ENCODE data around the gene SLC6A12.

SLC6A12 gene

GRCh38 chr12:176321-177181, 37.4 kb downstream of the SLC6A12 start:
- DNase-seq: no peak

DNA sequence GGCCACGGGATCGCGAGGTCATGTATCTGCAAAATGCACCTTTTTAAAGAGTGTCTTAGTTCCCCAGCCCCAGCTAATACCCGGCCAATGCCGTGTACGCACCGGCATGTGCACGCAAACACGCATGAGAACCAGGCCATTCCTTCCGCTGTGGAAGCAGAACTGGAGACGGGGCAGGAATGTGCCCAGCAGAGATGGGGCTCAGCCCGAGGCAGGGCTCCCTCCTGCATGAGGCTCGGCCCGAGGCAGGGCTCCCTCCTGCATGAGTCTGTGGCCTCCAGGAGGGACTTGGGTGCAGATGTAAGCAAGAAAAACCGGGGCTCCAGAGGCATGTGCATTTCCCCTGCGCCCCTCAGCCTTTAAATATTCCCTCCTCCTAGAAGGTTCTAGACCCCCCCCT, 38.2 kb downstream of the SLC6A12 start:
- no peak for DNase-seq

DNA sequence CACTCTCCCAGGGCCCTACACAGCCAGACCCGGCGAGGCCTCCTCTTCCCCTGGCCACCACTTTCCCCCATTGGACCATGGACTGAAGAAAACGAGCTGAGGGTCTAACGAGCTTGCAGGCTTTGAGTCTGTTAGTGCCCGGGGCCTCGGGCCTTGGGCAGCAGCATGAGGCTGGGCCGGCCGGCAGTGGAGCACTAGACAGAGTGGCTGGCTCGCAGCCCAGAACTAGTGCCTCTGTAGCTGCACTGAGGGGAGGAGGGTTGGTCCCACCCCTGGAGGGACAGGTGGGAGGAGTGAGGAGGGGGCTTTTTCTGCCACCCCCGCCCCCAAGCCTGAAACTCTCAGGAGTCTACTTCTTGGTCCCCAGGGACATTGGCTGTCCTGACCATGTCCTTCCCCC, 38.7 kb downstream of the SLC6A12 start:
- no peak for DNase-seq

GRCh38 chr12:174596-174995, 39.4 kb downstream of the SLC6A12 start:
- DNase-seq: no peak

DNA sequence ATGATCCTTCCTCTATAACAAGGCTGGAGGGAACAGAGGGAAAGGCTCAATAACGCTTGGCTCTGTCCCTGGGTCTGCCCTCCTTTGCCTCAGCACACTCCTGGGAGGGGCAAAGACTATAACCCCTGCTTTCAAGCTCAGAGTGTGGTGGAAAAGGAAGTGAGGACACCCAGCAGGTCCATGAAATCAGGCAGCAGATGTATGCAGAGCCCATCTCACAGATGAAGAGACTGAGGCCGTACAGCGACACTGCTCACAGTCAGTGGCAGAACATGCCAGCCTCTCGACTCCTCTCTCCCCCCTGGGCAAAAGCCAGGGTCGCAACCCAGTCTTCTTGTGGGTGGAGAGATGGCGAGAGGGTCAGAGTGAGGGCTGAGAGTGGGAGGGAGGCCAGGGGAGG, 39.8 kb downstream of the SLC6A12 start:
- no peak for DNase-seq

DNA sequence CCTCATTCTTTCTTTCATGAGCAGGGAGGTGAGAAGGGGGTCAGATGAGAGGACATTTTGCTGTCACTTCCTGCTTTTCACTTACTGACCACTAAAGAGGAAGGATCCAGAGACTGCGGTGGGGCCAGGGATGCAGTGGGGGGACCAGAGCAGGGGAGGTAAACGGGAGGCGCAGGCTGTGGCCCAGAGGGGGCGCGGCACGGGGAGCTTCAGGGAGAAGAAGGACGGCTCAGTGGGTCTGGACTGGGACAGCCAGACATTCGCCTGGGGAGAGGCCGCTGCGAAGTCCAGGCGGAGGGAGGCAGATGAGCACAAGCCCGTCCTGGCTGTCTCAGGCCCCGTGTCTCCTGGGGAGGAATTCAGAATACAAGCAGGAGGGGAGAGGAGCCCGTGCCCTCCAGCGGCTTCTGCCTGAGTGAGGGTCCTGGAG, 41.2 kb downstream of the SLC6A12 start:
- DNase-seq: no peak

DNA sequence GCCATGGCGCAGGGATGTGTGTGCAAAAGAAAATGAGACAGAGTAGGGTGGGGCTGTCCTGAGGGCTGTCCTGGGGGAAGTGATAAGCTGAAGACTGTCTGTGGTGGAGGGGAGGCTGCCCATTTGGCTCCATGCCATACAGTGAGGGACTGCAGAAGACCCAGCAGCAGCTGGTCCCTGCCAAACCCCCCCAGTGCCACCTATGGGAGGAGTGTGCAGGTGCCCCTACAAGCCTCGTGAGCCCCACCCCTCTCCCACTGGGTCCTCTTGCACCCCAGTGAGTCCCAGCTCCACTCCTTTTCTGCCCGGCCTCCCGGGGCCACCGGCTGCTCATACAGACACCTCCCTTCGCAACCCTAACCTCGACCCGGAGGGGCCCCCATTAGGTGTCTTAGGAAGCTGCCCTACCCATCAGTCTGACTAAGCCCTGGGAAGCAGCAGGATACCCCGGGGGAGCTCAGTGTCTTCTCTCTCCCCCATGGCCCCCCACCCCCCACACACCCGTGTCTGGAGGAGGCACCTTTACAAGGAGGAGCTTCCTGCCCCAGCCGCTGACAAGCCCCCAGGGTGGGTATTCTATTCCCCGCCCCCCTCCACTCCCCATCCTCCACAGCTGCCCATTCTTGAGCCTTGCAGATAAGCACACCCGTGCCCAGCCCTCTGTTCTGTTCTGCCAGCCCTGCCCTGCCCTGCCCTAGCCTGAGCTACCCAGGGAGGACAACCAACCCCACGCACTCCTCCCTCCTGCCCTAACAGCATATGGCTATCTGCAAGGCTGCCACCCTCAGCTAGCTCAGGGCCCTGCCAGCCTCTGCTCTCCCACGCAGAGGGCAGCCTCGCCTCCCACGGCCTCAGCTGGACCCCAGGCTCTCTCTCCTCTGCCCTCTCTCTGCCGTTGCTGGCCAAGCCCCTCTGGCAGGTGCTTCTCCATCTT, 41.9 kb downstream of the SLC6A12 start:
- no peak for DNase-seq

GRCh38 chr12:171276-171675, 42.7 kb downstream of the SLC6A12 start:
- DNase-seq: no peak

GRCh38 chr12:170371-171225, 43.4 kb downstream of the SLC6A12 start:
- DNase-seq: no peak

DNA sequence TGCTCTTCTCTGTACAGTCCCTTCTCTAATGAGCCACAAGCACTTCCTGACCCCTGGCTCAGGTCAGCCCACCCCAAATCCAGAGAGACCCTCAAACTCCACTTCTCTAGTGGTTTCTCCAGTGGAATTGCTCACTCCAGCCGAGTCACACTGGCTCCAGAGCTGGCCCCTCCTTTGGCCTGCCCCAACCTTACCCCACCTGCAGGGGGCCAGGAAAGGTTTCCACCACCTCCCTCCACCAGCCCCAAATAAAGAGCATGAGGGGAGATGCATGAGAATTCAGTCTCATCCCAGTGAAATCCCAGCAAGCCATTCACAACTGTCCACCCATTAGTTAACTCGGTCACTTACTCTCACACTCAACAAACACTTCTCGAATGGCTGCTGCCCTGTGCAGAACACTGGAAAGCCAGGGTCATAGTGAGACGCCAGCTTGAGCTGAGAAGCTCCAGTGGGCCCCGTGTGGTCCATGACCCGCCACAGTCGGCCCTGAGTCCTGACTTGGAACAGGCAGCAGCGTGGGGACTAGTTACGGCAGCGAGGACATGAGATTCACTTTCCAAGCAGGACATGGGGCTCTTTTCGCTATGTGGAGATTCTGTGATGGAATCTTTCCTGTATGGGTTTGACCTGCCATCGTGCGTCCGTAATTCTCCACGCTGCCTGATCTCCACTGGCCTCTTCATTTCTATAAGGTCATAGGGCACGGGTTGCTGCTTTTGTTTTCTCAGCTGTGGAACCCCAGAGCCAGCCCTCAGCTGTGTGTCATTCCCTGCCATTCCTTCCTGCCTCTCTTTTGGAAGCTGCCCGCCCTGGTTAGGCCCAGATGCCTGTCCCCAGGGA, 44.2 kb downstream of the SLC6A12 start:
- DNase-seq: no peak

GRCh38 chr12:168763-169525, 45.0 kb downstream of the SLC6A12 start:
- DNase-seq: no peak

DNA sequence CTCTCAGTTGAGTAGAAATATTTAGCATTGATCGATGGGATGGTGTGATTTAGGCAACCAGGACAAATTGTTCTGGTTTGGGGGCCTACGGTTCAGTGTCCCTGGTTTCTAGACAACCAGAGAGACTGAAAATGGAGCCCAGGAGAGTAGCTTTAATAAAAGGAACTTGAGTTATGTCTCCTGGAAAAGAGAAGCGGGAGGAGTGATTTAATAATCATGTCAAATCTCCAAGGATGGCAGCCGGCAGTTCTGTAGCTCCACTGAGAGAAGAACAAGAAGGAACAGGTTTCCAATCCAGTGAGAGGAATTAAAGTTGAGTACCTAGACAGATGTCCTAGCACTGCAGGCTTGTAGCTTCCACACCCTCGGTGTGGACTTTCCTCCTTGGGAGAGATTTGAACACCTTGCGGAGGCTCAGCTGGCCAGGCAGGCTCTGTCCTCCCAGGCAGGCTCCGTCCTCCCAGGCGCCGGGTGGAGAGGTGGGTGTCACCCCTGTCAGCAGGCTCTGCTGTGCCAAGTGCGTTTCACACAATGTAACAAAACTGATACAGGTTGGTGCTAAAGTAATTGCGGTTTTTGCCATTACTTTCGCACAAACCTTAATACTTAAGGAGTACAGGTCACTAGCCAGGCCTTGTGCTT, 45.9 kb downstream of the SLC6A12 start:
- no peak for DNase-seq

DNA sequence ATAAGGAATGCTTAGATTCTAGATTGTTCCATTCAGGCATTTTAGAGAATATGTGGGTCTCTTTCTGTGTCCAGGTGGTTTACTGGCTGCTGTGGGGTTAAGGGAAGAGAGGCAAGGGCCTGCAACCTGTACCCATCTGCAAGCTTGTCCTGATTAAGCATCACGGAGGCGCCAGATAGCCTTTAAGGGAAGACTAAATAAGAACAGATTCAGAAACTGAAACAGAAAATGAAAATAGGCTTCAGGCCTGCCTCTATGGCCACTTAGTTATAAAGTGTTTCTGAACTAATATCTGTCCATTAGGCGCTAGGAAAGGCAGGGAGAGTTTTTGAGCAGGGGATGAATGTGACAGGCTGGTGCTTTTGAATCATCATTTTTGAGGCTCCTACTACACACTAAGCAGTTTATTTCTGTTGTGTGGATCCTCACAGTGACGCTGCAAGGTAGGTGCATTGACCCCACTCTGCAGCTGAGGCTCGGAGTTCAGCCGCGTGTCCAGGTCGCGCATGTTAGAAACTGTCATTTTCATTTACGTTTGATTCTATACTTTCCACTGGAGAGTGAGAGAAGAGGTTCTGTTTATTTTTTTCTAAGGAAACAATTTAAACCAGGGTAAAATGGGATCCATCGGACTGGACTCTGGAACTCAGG, 47.4 kb downstream of the SLC6A12 start:
- no peak for DNase-seq

DNA sequence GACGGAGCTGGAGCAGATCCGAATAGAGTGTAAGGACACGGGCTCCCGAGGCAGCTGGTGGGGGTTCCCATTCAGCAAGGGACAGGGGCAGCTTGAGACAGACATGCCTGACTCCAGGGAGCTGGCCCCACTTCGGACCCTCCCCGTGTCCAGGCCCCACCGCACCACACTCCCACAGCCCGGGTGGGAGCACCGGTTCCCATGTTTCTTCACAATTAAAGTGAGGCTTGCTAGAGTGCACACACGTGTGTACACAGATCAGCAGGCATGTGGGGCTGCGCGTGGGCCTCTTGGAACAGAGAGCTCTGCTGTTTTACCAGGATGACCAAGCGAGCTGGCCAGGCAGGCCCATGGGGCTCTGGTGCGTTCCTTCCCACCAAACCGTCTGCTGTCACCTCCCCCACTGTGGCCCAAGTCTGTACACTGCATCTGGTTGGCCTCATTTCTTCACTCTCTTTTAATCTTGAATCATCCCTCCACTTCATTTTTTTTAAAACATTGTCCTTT, 48.0 kb downstream of the SLC6A12 start:
- DNase-seq: no peak

DNA sequence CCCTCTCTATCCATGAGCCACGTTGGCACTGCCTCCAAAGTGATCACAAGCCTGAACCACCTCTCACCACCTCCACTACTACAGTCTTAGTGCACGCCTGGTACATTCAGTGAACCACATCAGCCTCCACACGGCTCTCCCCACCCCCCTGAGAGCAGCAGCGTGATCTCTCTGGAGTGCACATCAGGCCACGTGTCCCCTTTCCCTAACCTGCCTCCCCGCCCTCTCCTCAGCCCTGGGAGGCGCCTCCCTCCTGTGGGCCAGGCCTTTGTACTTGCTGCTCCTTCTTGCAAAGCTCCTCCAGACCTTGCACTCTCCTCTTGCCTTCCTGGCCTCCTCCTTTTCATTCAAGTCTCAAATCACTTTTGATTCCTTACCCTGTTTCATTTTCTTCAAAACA, 49.8 kb downstream of the SLC6A12 start:
- DNase-seq: no peak

DNA sequence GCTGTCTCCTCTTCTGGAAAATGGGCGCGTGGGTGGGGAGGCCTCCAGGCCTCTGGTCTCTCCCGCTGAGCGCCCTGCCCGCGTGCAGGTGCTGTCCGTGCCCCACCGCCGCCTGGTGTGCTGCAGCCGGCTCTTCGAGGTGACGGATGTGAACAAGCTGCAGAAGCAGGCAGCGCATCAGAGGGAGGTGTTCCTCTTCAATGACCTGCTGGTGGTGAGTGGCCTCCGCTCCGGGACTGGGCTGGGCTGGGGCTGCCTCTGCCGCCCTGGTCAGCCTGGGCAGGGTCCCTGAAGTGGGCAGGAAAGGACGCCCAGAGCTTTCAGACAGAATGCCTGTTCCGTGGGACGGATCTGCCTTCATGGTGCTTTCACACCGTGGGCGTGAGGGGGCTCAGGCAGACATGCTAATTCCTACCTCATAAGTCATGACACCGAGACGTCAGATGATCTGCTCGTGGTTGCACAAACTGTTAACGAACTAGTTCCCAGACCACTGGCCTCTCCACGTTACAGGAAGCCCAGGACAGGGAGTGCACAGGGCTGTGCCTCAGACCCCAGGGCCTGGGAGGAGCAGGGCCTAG, 50.5 kb downstream of the SLC6A12 start:
- no peak for DNase-seq

GRCh38 chr12:162467-163307, 51.3 kb downstream of the SLC6A12 start:
- DNase-seq: no peak

DNA sequence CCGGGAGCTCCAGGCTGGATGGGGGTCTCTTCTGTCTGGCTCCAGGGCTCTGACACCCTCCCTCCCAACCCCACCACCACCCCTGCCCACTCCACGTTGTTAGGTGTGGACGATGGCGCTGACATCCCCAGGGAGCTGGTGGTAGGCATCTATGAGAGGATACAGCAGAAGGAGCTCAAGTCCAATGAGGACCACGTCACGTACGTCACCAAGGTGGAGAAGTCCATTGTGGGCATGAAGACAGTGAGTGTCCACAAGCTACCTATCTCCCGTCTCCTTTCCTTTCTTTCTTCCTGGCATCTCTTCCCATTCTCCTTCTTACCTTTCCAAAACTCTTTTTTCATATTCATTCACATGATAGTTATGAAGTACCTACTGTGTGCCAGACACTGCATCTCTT, 52.1 kb downstream of the SLC6A12 start:
- DNase-seq: no peak

DNA sequence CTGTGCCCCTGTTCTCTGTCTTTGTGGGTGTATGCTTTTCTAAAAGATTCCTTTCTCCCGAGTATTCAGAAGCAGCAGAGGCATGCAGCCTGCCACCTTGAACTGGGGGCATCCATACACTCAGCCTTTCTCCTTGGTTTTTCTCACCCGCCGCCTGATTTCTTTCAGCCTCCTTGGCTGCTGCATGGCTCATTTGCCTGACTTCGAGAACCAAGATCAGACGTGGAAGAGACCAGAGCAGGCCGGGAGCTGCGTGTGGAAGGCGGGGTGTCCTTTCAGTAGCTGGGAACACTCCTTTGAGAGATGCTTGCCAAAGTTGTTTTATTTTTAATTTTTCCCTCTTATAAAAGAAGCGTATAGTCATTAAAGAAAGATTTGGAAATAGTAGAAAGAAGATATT, 53.1 kb downstream of the SLC6A12 start:
- DNase-seq: no peak
